ENCODE measurements around the gene SLC2A9.

Gene SLC2A9

DNA sequence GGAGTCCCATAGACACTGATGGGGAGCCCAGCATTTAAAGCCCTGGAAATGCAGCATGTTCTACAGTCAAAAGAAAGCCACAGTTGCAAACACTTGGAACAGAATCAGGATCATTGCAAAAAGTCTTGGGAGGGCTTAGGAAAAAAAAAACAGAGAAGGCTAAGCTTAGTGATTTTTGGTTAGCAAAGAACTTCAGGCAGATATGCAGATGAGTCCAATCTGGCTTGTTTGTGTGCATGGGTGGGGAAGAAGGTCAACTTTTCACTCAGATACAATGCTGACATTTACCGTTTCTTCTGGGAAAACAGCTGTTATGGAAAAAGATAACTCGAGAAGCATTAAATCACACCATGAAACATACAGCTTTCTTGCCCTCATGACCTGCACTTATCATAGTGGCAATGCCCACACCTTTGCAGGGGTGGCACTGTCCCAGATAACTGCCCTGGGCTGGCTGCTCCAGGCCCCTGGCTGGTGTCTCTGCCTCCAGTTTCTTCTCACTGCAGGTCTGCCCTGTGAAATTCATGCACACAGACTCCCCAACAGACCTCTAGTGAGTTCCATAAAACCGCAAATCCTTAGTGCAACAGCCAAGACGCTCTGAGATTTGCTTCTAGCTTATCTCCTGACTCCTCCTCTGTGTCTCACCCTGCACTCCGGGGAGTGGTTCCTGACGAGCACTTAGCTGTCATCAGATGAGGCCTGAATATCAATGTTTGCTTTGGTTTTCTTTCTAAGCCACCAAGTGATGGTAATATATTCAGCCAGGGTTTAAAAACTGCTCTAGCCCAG lies 140.7 kb downstream of the SLC2A9 start:
- DNase-seq = no peak

DNA sequence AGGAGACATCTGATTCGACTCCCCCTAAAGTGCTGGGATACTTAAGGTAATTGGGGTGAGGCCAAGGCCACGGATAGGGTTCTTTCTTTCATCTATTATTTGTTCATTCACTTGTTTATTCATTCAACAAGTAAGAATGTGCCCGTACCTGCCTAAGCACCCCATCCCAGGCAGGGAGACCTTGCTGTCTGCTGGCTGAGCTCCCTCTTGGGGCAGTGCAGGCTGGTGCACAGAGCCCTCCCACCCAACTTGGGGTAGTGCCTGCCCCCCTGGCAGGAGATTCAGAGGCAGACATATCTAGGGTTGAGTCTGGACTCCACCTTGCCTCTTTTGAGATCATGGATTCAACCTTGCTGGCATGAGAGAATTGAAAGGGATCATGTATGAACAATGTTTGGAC lies 144.2 kb downstream of the SLC2A9 start:
- no peak for DNase-seq

DNA sequence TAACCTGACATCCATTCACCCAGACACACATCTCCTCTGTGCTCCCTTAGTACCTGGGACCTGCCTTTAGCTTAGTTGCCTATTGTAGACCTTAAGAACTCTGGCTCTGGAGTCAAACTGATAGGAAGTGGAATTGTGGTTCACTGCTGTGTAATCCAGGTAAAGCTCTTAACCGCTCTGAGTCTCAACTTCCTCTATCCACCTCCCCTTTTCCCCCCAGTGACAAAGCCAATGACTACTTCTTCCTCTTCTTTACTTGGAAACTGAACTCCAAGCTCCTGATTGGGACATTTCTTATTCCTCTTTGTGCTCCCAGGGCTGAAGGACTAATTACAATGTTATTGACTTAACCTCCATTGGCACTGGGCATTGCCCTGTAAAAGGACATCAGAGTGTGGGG lies 145.8 kb downstream of the SLC2A9 start:
- DNase-seq = no peak

DNA sequence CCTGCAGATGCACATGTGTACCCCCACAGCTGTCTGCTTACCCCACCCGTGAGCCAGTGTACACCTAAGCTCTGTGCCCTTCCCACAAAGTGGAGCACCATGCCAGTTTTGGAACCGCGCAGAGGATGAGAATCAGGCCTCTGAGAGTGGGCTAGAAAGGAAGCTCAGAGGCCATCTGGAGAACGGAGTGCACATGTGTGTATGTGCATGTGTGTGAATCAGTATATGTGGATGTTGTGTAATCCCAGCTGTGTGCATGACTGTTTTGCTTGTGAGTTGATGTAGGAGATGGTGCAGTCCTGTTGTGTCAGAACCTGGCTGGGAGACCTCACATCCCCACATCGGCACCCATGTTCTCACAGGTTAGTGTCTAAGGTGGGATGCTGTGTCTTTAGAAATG lies 146.9 kb downstream of the SLC2A9 start:
- DNase-seq = no peak

DNA sequence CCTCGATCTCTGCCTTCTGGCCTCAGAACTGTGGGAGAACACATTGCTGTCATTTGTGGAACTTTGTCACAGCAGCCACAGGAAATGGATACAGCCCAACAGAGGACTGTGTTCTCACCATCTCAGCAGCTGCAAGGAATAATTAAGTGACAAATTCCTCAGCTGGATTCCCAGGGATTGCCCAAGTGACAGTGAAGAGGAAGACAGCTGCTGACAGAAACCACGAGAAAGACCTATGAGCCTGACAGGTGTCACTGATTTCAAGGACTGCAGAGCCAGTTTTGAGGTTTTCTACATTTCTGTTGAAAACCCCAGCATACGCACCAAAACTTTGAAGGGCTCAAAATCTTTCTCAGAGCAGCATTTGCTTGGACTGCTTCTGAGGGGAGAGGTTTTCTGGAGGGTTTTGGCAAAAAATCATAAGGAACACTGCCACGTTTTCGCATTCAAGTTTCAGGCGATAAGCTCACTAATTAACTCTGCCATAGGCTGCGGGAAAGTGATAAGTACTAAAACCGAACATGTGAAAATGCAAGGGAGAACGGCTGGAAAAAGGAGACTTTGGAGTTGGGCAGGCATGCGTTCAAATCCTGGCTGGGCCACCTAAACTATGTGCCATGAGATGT lies 151.0 kb downstream of the SLC2A9 start:
- no peak for DNase-seq

DNA sequence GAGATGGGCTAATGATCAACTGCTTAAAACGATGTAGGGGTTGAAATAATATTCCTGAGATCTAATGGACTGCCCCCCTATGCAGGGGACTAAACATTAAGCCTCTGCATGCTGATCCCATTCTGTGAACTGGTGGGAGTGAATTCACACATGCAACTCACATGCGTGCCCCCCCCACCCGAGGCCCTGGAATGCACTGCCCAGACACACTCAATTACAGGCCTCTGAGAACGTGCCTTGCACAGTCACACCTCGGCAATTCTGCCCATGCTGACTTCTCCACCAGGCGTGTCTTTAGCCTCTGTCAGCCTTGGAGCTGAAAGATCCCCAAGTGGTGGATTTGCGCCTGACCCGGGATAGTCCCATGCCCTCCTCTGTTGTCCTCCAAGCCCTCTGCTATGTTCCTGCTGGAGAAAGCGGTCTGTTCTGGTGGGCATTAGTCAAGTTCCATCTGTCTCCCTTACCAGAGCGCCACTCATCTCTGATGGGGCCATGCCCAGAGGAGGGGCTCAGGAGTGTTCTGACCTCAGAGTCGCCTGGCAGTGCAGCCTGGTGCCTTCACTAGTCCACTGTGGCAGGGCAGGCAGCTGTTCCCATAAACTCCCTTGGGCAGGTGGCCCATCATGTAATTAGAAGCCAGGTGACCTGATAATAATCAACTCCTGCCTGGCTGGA lies 153.4 kb downstream of the SLC2A9 start:
- peak; percentile 86 for DNase-seq

DNA sequence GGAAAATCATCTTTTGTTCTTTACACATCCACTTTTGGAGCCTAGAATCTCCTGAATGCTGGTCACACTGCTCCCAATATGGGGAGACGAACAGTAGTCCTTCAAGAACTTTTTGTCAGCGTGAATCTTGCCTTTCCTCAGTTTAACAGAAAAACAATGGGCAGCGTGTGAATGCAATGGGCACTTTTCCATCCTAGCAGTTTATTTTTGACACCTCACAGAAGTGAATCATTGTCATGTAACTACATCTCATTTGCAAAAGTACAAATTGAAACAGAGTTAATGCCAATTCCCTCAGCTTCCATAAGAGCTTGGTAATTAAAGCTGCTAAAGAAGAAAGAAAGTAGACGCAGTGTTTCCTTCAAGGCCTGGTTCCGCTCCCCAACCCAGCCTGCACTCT lies 154.4 kb downstream of the SLC2A9 start:
- no peak for DNase-seq

DNA sequence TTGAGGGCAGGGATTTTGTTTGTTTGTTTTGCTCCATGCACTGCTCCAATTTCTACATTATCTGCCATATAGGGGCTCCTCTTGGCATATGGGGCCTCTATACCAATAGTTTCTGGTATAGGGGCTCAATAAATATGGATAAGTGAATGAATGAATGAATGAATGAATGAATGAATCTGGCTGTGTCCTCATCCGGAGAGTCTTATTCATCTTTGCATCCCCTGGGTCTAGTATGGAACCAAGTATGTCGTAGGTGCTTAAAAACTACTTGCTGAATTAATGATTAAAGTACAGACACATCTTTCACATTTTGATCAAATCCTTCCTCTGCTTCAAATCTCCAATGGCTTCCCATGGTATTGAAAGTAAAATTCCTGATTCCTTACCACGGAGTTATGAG lies 159.7 kb downstream of the SLC2A9 start:
- no peak for DNase-seq

DNA sequence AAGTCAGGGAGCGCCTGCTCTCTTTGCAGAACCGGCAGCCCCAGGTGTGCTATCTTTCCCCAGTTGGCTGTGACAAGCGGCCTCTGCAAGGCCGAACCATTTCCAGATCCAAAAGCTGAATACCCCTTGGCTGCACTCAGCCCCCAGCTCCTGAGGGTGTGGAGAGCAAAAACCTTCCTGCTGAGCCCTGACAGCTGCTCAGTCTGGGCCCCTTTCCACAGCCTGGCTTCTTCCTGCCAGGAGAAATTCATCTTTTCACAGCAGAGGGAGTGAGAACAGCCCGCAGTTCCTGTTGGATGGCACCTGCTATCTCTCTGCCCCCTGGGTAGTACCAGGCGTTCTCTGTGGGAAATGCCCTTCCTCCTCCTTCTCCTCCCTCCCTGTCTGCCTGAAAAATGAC lies 161.5 kb downstream of the SLC2A9 start:
- DNase-seq = no peak

DNA sequence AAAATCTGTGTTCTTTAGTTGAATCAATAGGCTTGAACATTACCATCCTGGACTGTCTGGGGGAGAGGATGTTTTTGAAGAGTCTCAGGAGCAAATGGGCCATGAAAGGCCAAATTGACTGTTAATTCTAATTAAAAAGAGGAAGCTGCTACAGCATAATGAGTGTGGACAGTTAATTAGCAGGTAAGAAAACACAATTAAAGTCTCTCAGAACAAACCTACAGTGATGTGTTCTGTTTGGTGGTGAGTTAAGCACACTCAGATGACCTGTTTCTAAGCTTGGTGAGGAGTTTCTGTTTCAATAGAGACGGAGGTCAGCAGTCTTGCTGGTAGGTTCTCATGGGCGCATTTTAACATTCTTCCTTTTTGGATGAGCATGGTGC lies 171.8 kb downstream of the SLC2A9 start:
- DNase-seq = no peak

DNA sequence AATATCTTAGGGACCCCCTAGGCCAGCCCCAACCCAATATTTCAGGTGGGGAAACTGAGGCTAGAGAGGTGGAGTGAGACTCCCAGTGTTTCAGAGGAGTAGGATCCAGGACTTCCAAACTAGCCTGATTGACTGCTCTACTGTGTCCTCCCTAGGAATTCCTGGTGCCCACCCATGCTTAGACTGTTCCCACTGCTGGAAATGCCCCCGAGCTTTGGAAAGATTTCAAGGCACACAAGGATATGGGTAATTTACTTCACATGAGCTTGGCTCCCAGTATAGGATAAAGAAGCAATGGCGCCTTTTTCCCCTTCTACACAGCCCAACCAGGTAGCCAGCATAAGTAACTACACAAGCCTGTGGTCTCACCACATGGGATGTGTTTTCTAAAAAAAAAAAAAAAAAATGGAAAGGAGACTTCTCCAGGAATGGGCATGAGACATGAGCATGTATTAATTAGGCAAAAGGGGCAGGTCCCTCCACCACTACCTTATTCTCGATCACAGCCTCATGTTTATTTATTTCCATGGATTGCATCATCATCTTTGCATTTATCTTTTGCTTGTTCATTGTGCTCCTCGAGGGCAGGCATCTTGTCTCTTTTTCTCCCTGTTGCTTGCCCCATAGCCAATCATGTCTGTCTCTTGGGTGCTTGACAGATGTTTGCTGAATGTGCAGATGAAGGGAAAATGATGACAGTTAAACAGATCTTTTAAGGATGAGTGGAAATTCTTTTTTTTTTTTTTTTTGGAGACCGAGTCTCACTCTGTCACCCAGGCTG lies 173.1 kb downstream of the SLC2A9 start:
- no peak for DNase-seq

DNA sequence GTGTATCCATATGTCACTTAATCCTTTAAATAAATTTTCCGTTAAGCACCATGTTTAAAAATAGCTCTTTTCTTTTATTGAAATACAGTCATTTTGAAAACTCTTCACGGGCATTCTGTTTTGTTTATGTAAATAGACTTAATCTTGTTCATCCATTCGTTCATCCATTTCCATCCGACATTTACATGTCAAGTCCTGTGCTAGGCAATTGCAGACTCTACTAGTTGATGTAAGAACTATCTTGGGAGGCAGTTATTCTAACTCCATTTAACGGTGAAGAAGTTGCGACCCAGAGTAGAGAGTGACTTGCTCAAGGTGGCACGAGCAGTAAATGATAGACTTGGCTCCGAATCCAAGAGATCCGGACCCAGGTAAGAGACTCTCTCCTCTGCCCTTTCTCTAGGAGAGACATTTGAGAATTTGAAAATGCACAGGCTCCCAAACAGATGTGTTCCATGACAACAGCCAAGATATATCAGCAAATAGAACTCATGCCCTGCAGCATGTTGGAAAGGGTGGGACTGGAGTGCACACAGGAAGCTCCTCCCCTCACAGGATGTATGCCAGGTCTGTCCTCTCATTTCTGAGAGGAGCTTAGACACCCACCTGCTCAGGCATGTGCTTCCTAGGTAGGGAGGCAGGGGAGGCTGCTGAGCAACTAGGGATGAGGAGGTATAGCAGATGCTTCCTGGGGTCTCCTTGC lies 175.4 kb downstream of the SLC2A9 start:
- DNase-seq = no peak

DNA sequence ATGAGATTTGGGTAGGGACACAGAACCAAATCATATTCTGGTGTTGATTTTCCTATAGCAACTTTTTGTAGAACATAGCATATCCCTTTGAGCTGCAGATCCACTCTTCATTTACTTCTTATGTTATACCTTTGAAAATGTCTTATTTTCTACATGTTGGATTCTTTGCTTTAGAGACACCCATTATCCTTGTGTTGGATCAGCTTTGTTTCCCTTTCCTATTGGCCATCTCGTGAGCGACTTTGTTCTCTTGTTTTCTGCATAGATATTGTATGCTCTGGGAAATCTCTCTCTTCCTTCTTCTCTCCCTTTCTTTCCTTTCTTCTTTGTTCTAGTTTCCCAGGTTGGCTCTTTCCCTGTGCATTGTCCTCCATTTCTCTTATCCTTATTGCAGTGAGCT lies 180.2 kb downstream of the SLC2A9 start:
- no peak for DNase-seq

DNA sequence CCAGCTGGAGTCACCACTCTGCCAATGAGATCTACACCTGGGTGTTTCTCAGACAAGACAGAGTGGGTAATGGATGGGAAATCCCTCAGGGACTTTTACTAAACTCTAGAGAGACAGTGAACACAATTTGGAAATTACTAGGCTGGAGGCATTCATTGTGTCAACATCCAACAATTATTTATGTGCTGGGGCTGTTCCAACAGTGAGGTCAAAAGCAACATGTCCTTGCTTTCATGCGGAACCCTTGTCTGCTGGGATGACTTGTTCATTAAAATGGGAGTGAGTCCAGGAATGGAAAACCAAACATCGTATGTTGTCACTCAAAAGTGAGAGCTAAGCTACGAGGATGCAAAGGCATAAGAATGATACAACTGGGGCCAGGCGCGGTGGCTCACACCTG lies 185.9 kb downstream of the SLC2A9 start:
- DNase-seq = no peak

DNA sequence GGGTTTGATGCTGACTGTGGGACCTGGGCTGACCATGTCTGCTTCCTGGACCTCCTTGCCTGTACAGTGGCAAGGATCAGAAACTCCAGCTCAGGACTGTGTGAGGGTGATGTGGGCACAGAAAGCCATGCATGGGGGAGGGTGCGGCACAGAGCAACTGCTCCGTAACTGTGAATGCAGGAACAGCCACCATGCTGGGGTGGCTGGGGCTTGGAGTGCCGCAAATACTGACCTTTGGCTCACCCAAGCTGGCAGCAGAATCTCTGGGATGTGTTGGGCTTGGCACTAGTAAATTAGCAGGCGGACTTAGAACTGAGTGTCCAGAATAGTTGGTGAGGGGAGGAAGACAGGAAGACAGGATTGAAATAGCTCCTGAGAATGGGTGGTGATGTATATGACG lies 187.9 kb downstream of the SLC2A9 start:
- DNase-seq = no peak

DNA sequence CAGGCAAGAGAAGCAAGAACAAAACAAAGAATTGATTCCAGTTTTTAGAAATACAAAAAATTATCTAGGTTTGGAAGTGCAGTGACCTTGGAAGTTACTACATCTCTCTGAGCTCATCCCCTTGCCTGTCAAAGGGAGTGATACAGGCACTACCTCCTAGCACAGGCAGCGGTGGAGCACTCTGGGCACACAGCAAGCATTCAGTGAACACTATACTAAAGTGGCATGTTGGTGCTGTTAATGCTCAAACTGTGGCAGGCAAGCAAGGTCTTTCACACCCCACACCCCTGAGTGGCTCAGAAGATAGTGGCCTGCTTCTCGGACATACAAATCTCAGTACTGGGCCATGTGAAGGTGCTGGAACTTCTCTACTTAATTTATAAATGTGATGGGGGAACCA lies 188.7 kb downstream of the SLC2A9 start:
- no peak for DNase-seq

DNA sequence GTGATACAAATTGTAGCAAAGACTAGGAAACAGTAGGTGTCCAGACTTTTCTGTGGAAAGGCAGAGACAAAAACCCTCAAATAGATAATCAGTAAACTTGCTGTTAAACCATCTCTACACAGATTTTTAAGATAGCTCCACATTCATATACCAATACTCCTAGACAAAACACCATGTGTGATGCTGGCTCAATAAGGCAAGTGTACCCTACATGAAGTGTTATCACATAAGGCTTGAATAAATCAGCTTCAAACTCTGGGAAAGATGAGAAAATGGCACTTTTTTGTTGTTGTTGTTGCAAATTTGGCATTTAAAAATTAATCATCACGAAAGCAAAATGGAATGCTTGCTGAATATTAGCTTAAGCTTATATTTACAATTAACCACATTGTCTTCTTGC lies 194.7 kb downstream of the SLC2A9 start:
- DNase-seq = no peak

DNA sequence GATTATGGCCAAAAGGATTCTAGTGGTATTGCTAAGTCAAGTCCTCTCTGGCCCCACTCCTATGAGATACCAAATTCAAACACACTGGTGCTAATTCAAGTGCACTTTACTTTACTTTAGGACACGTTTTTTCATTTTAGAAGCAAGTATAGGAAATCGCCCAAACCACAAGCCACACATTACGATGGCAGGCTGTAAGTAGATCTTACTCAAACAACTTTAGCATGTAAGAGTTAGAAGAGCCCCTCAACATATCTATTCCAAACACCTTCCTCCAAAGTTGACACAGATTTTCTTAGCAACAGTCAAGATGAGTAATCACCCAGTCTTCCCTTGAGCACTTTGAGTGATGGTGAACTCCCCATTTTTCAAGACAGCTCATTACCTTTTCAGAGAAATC lies 196.2 kb downstream of the SLC2A9 start:
- DNase-seq = no peak

DNA sequence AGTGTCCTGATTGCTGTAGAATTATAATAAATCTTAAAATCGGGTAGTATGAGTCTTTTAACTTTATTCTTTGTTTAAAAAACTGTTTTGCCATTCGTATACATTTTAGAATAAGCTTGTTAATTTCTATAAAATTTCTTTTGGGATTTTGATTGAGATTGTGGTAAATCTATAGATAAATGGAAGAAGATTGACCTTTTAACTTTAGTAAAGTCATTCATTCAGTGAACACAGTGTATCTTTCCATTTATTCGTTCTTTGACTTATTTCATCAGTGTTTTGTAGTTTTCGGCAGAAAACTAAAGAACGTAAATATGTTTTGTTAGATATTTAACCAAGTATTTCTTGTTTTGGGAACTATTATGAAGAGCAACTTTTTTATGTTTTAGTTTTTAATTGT lies 201.0 kb downstream of the SLC2A9 start:
- no peak for DNase-seq

DNA sequence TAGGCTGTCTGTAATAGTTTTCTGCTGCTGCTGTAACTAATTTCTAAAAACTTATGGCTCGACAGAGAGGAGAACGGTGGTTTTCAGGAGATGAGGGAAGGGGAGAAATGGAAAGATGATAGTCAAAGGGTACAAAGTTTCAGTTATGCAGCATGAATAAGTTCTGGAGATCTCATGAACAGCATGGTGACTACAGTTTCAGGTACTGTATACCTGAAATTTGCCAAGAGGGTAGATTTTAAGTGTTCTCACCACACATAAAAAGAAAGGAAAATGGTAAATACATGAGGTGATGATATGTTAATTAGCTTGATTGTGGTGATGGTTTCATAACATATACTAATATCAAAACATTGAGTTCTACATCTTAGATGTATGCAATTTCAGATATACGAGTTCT lies 205.0 kb downstream of the SLC2A9 start:
- DNase-seq = no peak

DNA sequence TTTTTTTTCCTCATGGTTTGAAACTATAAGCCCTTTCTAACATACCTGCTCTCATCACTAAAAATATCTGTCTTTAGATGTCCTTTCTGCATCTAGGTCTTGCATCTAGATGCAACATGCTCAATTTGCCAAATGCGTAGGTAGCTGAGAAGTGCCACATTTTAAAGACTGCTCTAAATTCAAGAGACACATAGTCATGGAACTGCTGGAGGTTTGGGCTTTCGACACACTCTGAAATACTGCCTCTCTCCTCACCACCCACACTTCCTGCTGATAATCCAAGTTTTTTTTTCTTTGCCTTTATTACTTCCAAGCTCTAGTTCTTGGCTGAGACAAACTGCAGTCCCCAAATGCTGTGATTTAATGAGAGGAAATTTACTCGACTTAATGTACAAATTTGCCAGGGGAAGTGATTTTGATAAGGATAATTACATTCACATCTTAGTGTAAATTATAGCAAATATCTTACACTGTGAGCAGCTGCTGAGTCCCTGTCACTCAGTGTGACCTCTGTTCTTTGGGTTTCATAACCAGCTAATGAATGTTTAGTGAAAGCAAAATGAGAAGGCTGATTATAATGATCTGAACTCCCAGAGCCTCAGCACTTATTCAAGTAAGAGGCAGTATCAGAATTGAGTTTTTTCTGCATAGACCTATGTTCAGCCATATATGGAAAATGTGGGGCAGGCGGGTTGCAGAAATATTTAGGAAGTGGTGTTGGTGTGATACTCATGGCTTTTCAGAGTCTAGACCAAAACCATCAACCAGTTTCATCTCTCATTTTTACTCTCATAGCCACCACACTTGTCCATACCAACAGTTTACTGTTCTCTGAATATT lies 208.6 kb downstream of the SLC2A9 start:
- no peak for DNase-seq

DNA sequence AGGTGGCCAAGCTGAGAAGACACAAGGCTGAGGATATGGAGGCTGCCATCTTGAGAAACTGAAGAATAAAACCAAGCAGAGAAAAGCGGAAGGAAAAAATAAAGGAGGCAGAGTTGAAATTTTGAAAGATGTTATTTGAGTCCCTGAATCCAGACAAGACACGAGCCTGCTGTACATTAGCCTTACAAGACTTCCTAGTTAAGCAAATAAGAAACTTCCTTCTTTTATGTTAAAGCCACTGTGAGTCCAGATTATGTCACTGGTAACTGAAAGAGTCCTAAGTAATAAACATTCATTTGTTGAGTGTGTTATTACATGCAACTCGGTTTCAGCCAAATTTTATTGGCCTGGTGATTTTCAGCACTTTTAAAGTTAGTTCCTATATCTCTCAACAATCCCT lies 209.5 kb downstream of the SLC2A9 start:
- DNase-seq = no peak
